GM12864 (cell line): ENCODE data around the gene CFAP77.

Source experiments
- DNase-seq: peaks from one replicate; pipeline ENCODE4 v3.0.0-alpha.2; 2011; ENCODE audit warnings: low read depth
- H3K4me3 ChIP-seq: 2 replicates; pipeline ENCODE4 v1.5.1; 2011; ENCODE audit warnings: mild to moderate bottlenecking, low read depth, low read length, control low read depth
- CTCF ChIP-seq: IDR thresholded peaks from 2 replicates; pipeline ENCODE4 v1.5.1; 2011; ENCODE audit warnings: low read depth, mild to moderate bottlenecking, moderate library complexity, low read length, control low read depth, inconsistent platforms; ENCODE audit errors: missing control alignments

The CFAP77 gene

GRCh38 chr9:132614324-132614723, 204.3 kb downstream of the CFAP77 start:
- H3K4me3 ChIP-seq, result no peak overlapping the region

GRCh38 chr9:132615774-132616173, 205.8 kb downstream of the CFAP77 start:
- TF ChIP-seq CTCF, result no peak
- no peak overlapping the region for H3K4me3 ChIP-seq
- DNase-seq, result no peak

More at GRCh38 chr9:132614324-132614723, 204.3 kb downstream of the CFAP77 start:
- TF ChIP-seq CTCF, result no peak
- no peak for DNase-seq

- no peak overlapping the region for H3K4me3 ChIP-seq
- no peak for TF ChIP-seq CTCF
These were observed 206.7 kb downstream of the CFAP77 start for GRCh38 chr9:132616725-132617124.

GRCh38 chr9:132622159-132622558, 212.1 kb downstream of the CFAP77 start:
- no peak for TF ChIP-seq CTCF
- no peak for DNase-seq
- no peak overlapping the region for H3K4me3 ChIP-seq

More at GRCh38 chr9:132616725-132617124, 206.7 kb downstream of the CFAP77 start:
- no peak for DNase-seq
